Smooth muscle cell (in vitro differentiated cells): ENCODE data around the gene LLGL1. TPM values are rescaled to one million over a fixed set of nuclear protein-coding genes. Genes with fewer than 3 reads are reported as not detected.

Source experiments
- DNase-seq: peaks from one replicate; lab custom pipeline; 2025; ENCODE audit not compliant: unreplicated experiment; lab: John Stamatoyannopoulos, UW
- H2AFZ ChIP-seq: fragments of 200-600 bp; sonication (generic); 2 replicates; pipeline ENCODE4 v1.6.0; 2016; ENCODE audit warnings: antibody characterized with exemption, low read depth, mild to moderate bottlenecking
- H3F3A ChIP-seq: fragments of 200-600 bp; sonication (generic); 2 replicates; pipeline ENCODE4 v1.6.0; 2017; ENCODE audit warnings: antibody characterized with exemption, low read depth
- H3K27ac ChIP-seq: fragments of 200-600 bp; sonication (generic); 2 replicates; pipeline ENCODE4 v1.5.1; 2016; ENCODE audit warnings: low read depth, mild to moderate bottlenecking
- H3K27me3 ChIP-seq: fragments of 200-600 bp; sonication (generic); 2 replicates; pipeline ENCODE4 v1.6.1; 2016; ENCODE audit warnings: low read depth, mild to moderate bottlenecking
- H3K36me3 ChIP-seq: fragments of 200-600 bp; sonication (generic); 2 replicates; pipeline ENCODE4 v1.5.1; 2016; ENCODE audit warnings: low read depth
- H3K4me1 ChIP-seq: fragments of 200-600 bp; sonication (generic); 2 replicates; pipeline ENCODE4 v1.5.1; 2016; ENCODE audit warnings: low read depth
- H3K4me2 ChIP-seq: fragments of 200-600 bp; sonication (generic); 2 replicates; pipeline ENCODE4 v1.6.0; 2016; ENCODE audit warnings: mild to moderate bottlenecking
- H3K4me3 ChIP-seq: fragments of 200-600 bp; sonication (generic); 2 replicates; pipeline ENCODE4 v1.5.1; 2016; ENCODE audit warnings: mild to moderate bottlenecking
- H3K79me2 ChIP-seq: fragments of 200-600 bp; sonication (generic); 2 replicates; pipeline ENCODE4 v1.6.0; 2016; ENCODE audit warnings: low read depth, mild to moderate bottlenecking
- H3K9ac ChIP-seq: fragments of 200-600 bp; sonication (generic); 2 replicates; pipeline ENCODE4 v1.6.0; 2016; ENCODE audit warnings: low read depth
- H3K9me3 ChIP-seq: fragments of 200-600 bp; sonication (generic); replicated peaks from 2 replicates; pipeline ENCODE4 v1.5.1; 2016; ENCODE audit warnings: low read depth
- H4K20me1 ChIP-seq: fragments of 200-600 bp; sonication (generic); 2 replicates; pipeline ENCODE4 v1.6.0; 2016; ENCODE audit warnings: low read depth
- WGBS: methylation state at CpG from one replicate; pipeline ENCODE4 v1.1.7; 2016; ENCODE audit warnings: low lambda C conversion rate; 5-methylcytosine and 5-hydroxymethylcytosine counted together
- polyA plus RNA-seq: library from polyadenylated mRNA; unstranded; fragments of >200 nt; fragmentation: Nextera tagmentation; extraction: Ambion mirVana; gene quantifications from 2 replicates; pipeline ENCODE4 v1.2.1, GENCODE V29; 2016
- total RNA-seq: library from RNA; depleted of rRNA; stranded (reverse); fragments of >200 nt; gene quantifications from 2 replicates; pipeline ENCODE4 v1.2.3, GENCODE V29; 2014
- TF ChIP-seq, protein P1 (sequence below): fragments of 200-600 bp; sonication (generic); IDR thresholded peaks from 2 replicates; pipeline ENCODE4 v1.5.1; 2017; ENCODE audit warnings: borderline replicate concordance, mild to moderate bottlenecking, antibody characterized with exemption; ENCODE audit not compliant: insufficient read depth, poor library complexity, severe bottlenecking

Gene LLGL1
- total and polyA plus RNA-seq, 2 experiments from 2014 or later, result 8.5 to 37.7 TPM

DNA sequence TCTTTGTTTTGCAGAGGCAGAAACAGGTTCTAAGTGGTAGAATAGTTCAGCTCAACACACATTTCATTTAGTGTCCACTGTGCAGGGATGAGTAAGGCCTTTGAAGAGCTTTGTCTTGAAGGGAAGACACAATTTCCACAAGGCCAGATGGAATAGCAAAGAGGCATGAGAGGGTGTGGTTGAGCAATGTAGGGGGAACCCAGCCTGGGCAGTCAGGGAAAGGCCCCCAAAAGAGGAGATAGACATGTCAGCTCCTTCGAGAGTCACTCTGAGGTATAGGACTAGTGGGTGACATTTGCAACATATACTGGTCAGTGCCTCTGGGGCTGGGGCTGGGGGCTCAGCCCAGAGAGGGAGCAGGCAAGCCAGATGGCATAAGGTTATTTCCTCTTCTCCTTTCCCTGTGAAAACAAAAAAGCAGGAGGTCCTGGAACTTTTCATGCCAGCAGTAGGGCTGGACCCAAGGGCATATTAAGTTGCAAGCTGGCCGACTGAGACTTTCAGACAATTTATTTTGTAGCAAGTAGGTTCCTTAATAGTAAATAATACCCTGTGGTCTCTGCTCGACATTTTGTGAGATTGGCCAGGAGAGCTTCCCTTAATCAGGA, 34.7 kb upstream of the LLGL1 start:
- peaks cover 98% of the 10 kb centered on the region for H3K79me2 ChIP-seq
- H4K20me1 ChIP-seq, result peaks cover 100% of the 10 kb centered on the region
- H3K4me3 ChIP-seq, result no peak overlapping the region
- 65% methylated on average over 3 of the region's 3 CpGs for WGBS
- peaks cover 24% of the 10 kb centered on the region for H3K4me1 ChIP-seq
- TF ChIP-seq, protein P1, sequence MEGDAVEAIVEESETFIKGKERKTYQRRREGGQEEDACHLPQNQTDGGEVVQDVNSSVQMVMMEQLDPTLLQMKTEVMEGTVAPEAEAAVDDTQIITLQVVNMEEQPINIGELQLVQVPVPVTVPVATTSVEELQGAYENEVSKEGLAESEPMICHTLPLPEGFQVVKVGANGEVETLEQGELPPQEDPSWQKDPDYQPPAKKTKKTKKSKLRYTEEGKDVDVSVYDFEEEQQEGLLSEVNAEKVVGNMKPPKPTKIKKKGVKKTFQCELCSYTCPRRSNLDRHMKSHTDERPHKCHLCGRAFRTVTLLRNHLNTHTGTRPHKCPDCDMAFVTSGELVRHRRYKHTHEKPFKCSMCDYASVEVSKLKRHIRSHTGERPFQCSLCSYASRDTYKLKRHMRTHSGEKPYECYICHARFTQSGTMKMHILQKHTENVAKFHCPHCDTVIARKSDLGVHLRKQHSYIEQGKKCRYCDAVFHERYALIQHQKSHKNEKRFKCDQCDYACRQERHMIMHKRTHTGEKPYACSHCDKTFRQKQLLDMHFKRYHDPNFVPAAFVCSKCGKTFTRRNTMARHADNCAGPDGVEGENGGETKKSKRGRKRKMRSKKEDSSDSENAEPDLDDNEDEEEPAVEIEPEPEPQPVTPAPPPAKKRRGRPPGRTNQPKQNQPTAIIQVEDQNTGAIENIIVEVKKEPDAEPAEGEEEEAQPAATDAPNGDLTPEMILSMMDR, result no peak
- H3K9me3 ChIP-seq, result no peaks in the 10 kb centered on the region
- peak overlapping the region; percentile 49 for H3K4me2 ChIP-seq
- no peak overlapping the region for H2AFZ ChIP-seq
- H3F3A ChIP-seq, result peaks cover 20% of the 10 kb centered on the region
- H3K27ac ChIP-seq, result no peak overlapping the region
- no peaks in the 10 kb centered on the region for H3K27me3 ChIP-seq
- H3K36me3 ChIP-seq, result no peaks in the 10 kb centered on the region
- no peak for DNase-seq
- H3K9ac ChIP-seq, result no peak overlapping the region

DNA sequence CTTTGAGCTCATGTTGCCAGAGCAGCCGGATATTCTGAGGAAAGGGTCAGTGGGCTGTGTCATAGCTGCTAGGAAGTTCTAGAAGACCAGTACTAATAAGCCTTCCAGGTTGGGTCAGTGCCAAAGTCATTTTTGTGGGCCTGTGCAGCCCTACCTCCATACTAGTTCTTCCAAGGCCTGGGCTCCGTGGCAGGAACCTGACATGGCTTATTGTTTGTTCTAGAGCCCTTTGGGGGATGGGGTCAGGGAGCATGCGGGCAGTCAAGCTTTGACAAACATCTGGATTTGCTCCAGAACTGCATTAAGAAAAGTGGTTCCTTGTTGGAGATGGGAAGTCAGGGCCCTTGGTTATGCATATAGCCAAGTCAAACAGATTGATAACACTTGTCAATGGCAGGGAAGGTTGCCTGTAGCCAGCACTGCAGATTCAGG, 34.2 kb upstream of the LLGL1 start:
- no peak overlapping the region for H3K9ac ChIP-seq
- no peak overlapping the region for H3K4me3 ChIP-seq
- 64% methylated on average over 3 of the region's 3 CpGs for WGBS
- TF ChIP-seq, protein P1, result no peak
- H3F3A ChIP-seq, result peaks cover 15% of the 10 kb centered on the region
- no peaks in the 10 kb centered on the region for H3K27me3 ChIP-seq
- H3K9me3 ChIP-seq, result no peaks in the 10 kb centered on the region
- peaks cover 19% of the 10 kb centered on the region for H3K4me1 ChIP-seq
- H3K27ac ChIP-seq, result no peak overlapping the region
- no peak for DNase-seq
- no peak overlapping the region for H2AFZ ChIP-seq
- peaks cover 100% of the 10 kb centered on the region for H4K20me1 ChIP-seq
- peak overlapping the region; percentile 49 for H3K4me2 ChIP-seq
- peaks cover 98% of the 10 kb centered on the region for H3K79me2 ChIP-seq
- H3K36me3 ChIP-seq, result peaks cover 4% of the 10 kb centered on the region

DNA sequence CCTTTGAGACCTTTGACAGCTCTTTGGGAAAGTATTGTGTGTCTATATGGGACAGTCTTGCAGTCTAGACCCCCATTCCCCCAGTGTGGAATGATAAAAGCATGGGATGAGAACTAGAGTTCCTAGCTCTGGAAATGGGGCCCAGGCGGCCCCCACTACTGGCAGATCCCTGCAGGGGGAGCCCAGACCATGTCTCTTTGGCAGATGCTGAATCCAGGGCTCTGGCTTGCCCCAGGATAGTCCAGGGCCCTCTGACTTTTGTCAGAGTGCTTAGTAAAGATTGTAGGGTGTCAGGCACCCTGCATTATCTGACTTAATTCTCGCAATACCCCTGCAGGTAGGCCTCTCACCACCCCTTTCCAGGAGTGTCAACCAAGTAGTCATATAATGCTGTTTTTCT, 33.5 kb upstream of the LLGL1 start:
- peaks cover 7% of the 10 kb centered on the region for H3K36me3 ChIP-seq
- H3K27me3 ChIP-seq, result no peaks in the 10 kb centered on the region
- WGBS, result 79% methylated on average over 2 of the region's 2 CpGs
- H3K27ac ChIP-seq, result no peak overlapping the region
- H3K4me1 ChIP-seq, result peaks cover 12% of the 10 kb centered on the region
- TF ChIP-seq, protein P1, result peak; percentile 21
- no peak overlapping the region for H3K4me3 ChIP-seq
- H3K9me3 ChIP-seq, result no peaks in the 10 kb centered on the region
- H3K4me2 ChIP-seq, result no peak overlapping the region
- no peak for DNase-seq
- H3F3A ChIP-seq, result peaks cover 8% of the 10 kb centered on the region
- H3K79me2 ChIP-seq, result peaks cover 98% of the 10 kb centered on the region
- H2AFZ ChIP-seq, result no peak overlapping the region
- no peak overlapping the region for H3K9ac ChIP-seq
- peaks cover 100% of the 10 kb centered on the region for H4K20me1 ChIP-seq

DNA sequence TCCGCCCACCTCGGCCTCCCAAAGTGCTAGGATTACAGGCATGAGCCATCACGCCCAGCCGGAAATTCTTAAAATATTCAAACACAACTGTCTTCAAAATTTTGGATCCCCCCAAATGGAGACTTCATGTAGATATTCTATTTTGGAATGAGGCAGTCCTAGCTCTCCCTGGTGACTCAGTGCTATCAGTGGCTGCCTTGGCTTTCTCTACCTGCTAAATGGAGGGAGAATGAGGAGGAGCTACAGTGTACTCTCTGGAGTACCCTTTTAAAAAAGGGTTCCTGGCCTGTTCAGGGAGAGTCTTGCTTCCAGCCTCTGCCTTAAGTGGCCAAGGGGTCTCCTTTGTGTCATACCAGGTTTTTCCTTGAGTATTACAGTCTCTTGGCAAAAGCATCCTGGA, 31.0 kb upstream of the LLGL1 start:
- Histone ChIP-seq H3F3A (no peaks in the 10 kb centered on the region), H3K79me2 (peaks cover 98% of the 10 kb centered on the region), H3K27ac (peak overlapping the region; percentile 10), H3K27me3 (no peaks in the 10 kb centered on the region), H3K36me3 (peaks cover 7% of the 10 kb centered on the region), H3K4me1 (no peaks in the 10 kb centered on the region), H3K4me3 (no peak overlapping the region), H3K4me2 (no peak overlapping the region), H2AFZ (no peak overlapping the region), H4K20me1 (peaks cover 100% of the 10 kb centered on the region), H3K9ac (no peak overlapping the region), H3K9me3 (no peaks in the 10 kb centered on the region)
- TF ChIP-seq, protein P1, result no peak
- WGBS, result 96% methylated on average over 4 of the region's 4 CpGs
- DNase-seq, result no peak
